GM12873 (cell line): ENCODE data around the gene ACBD4.

Source experiments
- CTCF ChIP-seq: IDR thresholded peaks from 2 replicates; pipeline ENCODE4 v1.5.1; 2012; ENCODE audit warnings: low read depth, mild to moderate bottlenecking, moderate library complexity, low read length, control low read depth; ENCODE audit not compliant: insufficient read depth; ENCODE audit errors: missing control alignments

Gene ACBD4

GRCh38 chr17:45110676-45111611 is 24.5 kb upstream of the ACBD4 start:
- TF ChIP-seq CTCF, result no peak

GRCh38 chr17:45111850-45112249 is 23.6 kb upstream of the ACBD4 start:
- no peak for TF ChIP-seq CTCF

GRCh38 chr17:45112559-45113423 is 22.7 kb upstream of the ACBD4 start:
- TF ChIP-seq CTCF, result no peak

- TF ChIP-seq CTCF, result no peak
Observed at GRCh38 chr17:45113424-45113754, 22.1 kb upstream of the ACBD4 start.

- no peak for TF ChIP-seq CTCF
Observed at GRCh38 chr17:45114117-45114932, 21.2 kb upstream of the ACBD4 start.

- no peak for TF ChIP-seq CTCF
Observed at GRCh38 chr17:45115015-45115625, 20.4 kb upstream of the ACBD4 start.

- no peak for TF ChIP-seq CTCF
Observed at GRCh38 chr17:45115871-45116270, 19.6 kb upstream of the ACBD4 start.
